Type B pancreatic cell (in vitro differentiated cells): ENCODE data around the gene UCHL5. TPM values are rescaled to one million over a fixed set of nuclear protein-coding genes. Genes with fewer than 3 reads are reported as not detected.
"Not testable (repeated sequence)": the region's sequence is repeated elsewhere in the genome, so short reads cannot be mapped to it uniquely, and the experiment has no call there.

Experiments
- DNase-seq: peaks from one replicate; pipeline ENCODE4 v3.0.0; 2021; ENCODE audit warnings: mixed read lengths; ENCODE audit not compliant: unreplicated experiment; ENCODE audit errors: extremely low spot score
- H3K27ac Mint-ChIP-seq: 2 replicates; pipeline ENCODE4 v1.8.0; 2021; ENCODE audit warnings: mild to moderate bottlenecking, mixed read lengths
- H3K27me3 Mint-ChIP-seq: 2 replicates; pipeline ENCODE4 v1.8.0; 2021; ENCODE audit warnings: mixed read lengths
- H3K36me3 Mint-ChIP-seq: 2 replicates; pipeline ENCODE4 v1.8.0; 2021; ENCODE audit warnings: mixed read lengths
- H3K4me1 Mint-ChIP-seq: one replicate; pipeline ENCODE4 v1.8.0; 2021; ENCODE audit warnings: mixed read lengths; ENCODE audit not compliant: unreplicated experiment
- H3K4me3 Mint-ChIP-seq: 2 replicates; pipeline ENCODE4 v1.8.0; 2021; ENCODE audit warnings: mild to moderate bottlenecking, mixed read lengths
- H3K9me3 Mint-ChIP-seq: 2 replicates; pipeline ENCODE4 v1.8.0; 2021; ENCODE audit warnings: mixed read lengths
- total RNA-seq: library from RNA; stranded (reverse); gene quantifications from 2 replicates; pipeline ENCODE4 v1.2.1, GENCODE V29; 2021; ENCODE audit warnings: low replicate concordance
- TF ChIP-seq, protein P1 (sequence below): fragments of 200-600 bp; sonication (generic); conservative IDR thresholded peaks from 2 replicates; pipeline ENCODE4 v1.5.0; 2021; ENCODE audit warnings: antibody characterized with exemption, mild to moderate bottlenecking

The UCHL5 gene
- total RNA-seq, 1 donor from 2014 or later = 31.3 TPM

DNA sequence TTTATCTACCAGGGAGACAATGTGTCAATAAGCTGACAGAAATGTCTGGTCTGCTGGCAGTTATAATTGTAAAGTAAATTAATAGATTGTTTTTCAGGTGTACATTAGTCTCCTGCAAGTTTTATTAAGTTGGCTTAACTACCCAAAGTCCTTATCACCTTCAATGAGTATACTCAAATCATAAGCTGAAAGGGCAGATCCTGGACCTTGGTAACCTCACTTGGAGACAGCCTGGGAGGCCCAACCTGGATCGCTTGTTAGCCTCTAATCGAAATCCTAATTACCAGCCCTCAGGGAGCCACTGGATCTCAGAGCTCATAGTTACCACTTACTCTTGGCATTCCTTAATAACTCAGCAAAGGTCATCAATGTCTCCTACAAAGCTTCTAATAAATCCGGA, 49.7 kb downstream of the UCHL5 start:
- no peak overlapping the region for H3K4me3 Mint-ChIP-seq
- H3K27me3 Mint-ChIP-seq = no peaks in the 10 kb centered on the region
- H3K27ac Mint-ChIP-seq = no peak overlapping the region
- TF ChIP-seq, protein P1, sequence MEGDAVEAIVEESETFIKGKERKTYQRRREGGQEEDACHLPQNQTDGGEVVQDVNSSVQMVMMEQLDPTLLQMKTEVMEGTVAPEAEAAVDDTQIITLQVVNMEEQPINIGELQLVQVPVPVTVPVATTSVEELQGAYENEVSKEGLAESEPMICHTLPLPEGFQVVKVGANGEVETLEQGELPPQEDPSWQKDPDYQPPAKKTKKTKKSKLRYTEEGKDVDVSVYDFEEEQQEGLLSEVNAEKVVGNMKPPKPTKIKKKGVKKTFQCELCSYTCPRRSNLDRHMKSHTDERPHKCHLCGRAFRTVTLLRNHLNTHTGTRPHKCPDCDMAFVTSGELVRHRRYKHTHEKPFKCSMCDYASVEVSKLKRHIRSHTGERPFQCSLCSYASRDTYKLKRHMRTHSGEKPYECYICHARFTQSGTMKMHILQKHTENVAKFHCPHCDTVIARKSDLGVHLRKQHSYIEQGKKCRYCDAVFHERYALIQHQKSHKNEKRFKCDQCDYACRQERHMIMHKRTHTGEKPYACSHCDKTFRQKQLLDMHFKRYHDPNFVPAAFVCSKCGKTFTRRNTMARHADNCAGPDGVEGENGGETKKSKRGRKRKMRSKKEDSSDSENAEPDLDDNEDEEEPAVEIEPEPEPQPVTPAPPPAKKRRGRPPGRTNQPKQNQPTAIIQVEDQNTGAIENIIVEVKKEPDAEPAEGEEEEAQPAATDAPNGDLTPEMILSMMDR = no peak
- DNase-seq = no peak
- peaks cover 5% of the 10 kb centered on the region for H3K4me1 Mint-ChIP-seq
- H3K36me3 Mint-ChIP-seq = peaks cover 8% of the 10 kb centered on the region
- peaks cover 8% of the 10 kb centered on the region for H3K9me3 Mint-ChIP-seq

DNA sequence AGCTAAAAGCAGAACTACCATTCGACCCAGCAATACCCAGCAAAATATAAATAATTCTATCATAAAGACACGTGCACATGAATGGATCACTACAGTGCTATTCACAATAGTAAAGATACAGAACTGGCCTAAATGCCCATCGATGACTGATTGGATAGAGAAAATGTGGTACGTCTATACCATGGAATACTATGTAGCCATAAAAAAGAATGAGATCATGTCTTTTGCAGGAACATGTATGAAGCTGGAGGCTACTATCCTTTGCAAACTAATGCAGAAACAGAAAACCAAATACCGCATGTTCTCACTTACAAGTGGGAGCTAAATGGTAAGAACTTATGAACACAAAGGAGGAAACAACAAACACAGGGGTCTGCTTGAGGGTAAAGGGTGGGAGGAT, 53.4 kb downstream of the UCHL5 start:
- no peak for DNase-seq
- peaks cover 23% of the 10 kb centered on the region for H3K36me3 Mint-ChIP-seq
- peaks cover 12% of the 10 kb centered on the region for H3K9me3 Mint-ChIP-seq
- TF ChIP-seq, protein P1 = no peak
- H3K27me3 Mint-ChIP-seq = no peaks in the 10 kb centered on the region
- no peak overlapping the region for H3K4me3 Mint-ChIP-seq
- H3K27ac Mint-ChIP-seq = no peak overlapping the region
- H3K4me1 Mint-ChIP-seq = peaks cover 5% of the 10 kb centered on the region

DNA sequence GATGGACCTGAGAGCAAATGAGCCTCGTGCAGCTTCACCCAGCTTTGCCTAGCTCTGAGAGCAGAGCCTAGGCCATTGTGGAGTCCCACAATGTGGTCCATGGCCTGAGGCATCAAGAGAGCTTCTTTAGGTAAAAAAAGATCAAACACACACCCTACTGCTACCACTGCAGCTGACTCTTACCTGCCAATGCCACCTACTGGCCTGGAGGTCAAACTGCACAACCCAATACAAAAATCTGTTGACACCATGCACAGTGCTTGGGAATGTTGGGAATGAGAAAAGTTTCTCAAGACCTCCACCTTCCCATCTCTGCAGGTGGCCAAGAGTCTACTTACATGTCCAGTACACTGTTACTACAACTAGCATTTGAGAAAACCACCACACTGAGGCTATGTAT, 60.6 kb downstream of the UCHL5 start:
- Mint-ChIP-seq H3K36me3 (peaks cover 43% of the 10 kb centered on the region), H3K27ac (no peak overlapping the region), H3K4me1 (no peaks in the 10 kb centered on the region), H3K4me3 (no peak overlapping the region), H3K27me3 (no peaks in the 10 kb centered on the region), H3K9me3 (peaks cover 12% of the 10 kb centered on the region)
- no peak for DNase-seq
- TF ChIP-seq, protein P1 = peak; percentile 37

DNA sequence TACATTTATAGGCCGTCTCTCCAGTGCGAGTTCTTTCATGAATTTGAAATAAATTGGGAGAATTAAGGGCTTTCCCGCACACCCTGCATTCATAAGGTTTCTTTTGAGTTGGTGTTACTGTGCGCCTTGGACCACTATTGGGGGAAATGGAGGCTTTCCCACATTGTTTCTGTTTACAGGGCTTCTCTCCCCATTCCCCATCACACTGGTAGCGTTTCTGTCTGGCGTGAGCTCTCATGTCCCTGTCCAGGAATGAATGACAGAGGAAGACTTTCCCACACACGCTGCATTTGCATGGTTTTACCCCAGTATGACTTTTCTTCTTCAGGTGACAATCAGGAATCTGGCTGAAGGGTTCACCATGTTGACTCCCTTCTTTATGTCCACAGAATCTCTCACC, 65.0 kb downstream of the UCHL5 start:
- H3K4me3 Mint-ChIP-seq = no peak overlapping the region
- H3K27me3 Mint-ChIP-seq = no peaks in the 10 kb centered on the region
- TF ChIP-seq, protein P1 = no peak
- no peak overlapping the region for H3K27ac Mint-ChIP-seq
- H3K4me1 Mint-ChIP-seq = no peaks in the 10 kb centered on the region
- H3K9me3 Mint-ChIP-seq = peaks cover 12% of the 10 kb centered on the region
- H3K36me3 Mint-ChIP-seq = peaks cover 27% of the 10 kb centered on the region
- no peak for DNase-seq

DNA sequence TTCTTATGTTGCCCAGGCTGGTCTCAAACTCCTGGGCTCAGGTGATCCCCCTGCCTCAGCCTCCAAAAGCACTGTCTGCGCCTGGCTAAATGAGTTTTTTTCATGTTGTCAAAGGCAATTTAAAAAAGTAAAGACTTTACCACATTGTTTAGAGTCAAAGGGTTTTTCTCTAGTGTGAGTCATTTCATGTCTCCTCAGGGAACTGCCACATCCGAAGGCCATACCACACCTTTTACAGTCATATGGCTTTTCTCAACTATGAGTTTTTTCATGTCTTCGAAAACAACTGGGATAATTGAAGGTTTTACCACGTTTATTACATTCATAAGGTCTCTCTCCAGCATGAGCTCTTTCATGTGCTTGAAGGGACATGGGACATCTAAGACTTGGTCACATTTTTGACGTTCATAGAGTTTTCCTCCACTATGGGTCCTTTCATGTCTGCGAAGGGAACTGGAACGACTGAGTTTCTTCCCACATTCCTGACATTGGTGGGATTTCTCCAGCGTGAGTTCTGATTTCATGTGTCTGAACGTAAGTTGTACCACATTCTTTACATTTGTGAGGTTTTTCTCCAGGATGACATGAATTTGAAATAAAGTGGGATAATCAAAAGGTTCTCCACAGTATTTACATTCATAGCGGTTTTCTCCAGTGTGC, 65.6 kb downstream of the UCHL5 start:
- Mint-ChIP-seq H3K4me3 (no peak overlapping the region), H3K4me1 (no peaks in the 10 kb centered on the region), H3K27me3 (no peaks in the 10 kb centered on the region), H3K27ac (no peak overlapping the region), H3K36me3 (peaks cover 21% of the 10 kb centered on the region), H3K9me3 (peaks cover 6% of the 10 kb centered on the region)
- TF ChIP-seq, protein P1 = no peak
- no peak for DNase-seq

DNA sequence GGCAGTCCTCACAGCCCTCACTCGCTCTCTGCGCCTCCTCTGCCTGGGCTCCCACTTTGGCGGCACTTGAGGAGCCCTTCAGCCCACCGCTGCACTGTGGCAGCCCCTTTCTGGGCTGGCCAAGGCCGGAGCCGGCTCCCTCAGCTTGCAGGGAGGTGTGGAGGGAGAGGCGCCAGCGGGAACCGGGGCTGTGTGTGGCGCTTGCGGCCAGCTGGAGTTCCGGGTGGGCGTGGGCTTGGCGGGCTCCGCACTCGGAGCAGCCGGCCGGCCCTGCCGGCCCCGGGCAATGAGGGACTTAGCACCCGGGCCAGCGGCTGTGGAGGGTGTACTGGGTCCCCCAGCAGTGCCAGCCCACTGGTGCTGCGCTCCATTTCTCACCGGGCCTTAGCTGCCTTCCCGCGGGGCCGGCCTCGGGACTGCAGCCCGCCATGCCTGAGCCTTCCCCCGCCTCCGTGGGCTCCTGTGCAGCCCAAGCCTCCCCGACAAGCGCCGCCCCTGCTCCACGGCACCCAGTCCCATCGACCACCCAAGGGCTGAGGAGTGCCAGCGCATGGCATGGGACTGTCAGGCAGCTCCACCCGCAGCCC, 72.3 kb downstream of the UCHL5 start:
- not testable (repeated sequence) for H3K4me1 Mint-ChIP-seq, H3K27ac Mint-ChIP-seq, H3K27me3 Mint-ChIP-seq, H3K36me3 Mint-ChIP-seq, H3K9me3 Mint-ChIP-seq, DNase-seq, H3K4me3 Mint-ChIP-seq
